Measurements from ENCODE around the gene CMIP.

DNA sequence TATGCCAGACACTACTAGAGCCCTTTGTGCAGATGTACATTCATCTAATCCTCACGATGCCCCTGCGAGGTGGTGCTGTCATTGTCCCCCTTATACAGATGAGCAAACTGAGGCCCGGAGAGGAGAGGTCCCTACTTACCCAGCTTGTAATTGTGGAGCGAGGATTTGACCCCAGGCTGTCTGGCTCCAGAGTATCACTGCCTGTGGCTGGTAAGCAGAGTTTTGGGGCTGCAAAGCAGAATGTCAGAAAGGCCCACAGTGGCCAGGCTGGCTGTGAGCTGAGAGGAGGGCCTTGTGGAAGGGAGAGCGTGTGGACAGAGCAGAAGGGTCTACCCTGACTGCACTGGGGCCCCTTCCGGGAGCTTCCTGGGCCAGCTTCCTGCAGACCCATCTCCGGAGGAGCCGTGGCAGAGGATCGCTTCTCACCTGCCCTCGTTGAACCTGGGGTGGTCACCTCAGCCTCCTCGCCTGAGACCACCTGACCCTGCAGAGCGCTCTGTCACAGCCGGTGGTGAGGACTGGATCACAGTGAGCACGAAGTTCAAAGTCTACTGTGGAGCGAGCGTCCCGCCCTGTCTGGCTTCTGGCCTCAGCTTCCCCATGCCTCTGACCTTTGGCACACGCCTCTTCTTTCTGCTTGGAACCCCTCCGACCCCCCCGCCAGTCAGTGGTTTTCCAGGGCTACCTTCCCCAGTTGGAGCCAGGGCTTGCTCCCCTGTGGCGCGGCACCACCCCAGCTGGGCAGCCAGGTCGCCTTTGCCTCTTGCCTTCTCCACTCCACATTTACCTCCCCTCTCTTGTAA is 12.1 kb downstream of the CMIP start:
- TF ChIP-seq, protein P1, sequence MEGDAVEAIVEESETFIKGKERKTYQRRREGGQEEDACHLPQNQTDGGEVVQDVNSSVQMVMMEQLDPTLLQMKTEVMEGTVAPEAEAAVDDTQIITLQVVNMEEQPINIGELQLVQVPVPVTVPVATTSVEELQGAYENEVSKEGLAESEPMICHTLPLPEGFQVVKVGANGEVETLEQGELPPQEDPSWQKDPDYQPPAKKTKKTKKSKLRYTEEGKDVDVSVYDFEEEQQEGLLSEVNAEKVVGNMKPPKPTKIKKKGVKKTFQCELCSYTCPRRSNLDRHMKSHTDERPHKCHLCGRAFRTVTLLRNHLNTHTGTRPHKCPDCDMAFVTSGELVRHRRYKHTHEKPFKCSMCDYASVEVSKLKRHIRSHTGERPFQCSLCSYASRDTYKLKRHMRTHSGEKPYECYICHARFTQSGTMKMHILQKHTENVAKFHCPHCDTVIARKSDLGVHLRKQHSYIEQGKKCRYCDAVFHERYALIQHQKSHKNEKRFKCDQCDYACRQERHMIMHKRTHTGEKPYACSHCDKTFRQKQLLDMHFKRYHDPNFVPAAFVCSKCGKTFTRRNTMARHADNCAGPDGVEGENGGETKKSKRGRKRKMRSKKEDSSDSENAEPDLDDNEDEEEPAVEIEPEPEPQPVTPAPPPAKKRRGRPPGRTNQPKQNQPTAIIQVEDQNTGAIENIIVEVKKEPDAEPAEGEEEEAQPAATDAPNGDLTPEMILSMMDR (conservative IDR thresholded peaks at IDR 0.05; ENCODE audit: low read depth, low read length): no peak
- no peak for TF ChIP-seq EZH2 (IDR thresholded peaks at IDR 0.05; ENCODE audit: low read length, unreplicated experiment)
- no peak for TF ChIP-seq EZH2phosphoT487 (IDR thresholded peaks at IDR 0.05; ENCODE audit: borderline replicate concordance, low read length)
